ENCODE measurements around the gene PLXNA2. TPM values are rescaled to one million over a fixed set of nuclear protein-coding genes. Genes with fewer than 3 reads are reported as not detected.

Gene PLXNA2
- total and polyA plus RNA-seq, 7 donors, result 4.4 to 33.6 (median 20.8) TPM

- Histone ChIP-seq H3K4me1 (peaks cover 13% of the 10 kb centered on the region), H3K9me3 (no peaks in the 10 kb centered on the region), H3K27me3 (ENCODE audit: insufficient read depth in 3 of 3, low read length in 2 of 3) (no peaks in the 10 kb centered on the region), H3K27ac (no peak overlapping the region), H3K36me3 (ENCODE audit: insufficient read depth in 1 of 2, low read depth in 1 of 2) (peaks cover 0 to 34% of the 10 kb centered on the region in 2 donors), H3K4me3 (no peak overlapping the region)
- WGBS, 3 donors, result 64 to 81% (median 70%) methylated on average over 6 of the region's 6 CpGs
- intact Hi-C loops (cut with DNase I), result loop anchor here (1.0 to 5.0 kb wide), 3 partner anchors 68 to 222 kb away; partner anchors contain the start of gene PLXNA2 (in 1 of the 2)
- ATAC-seq (no peak), DNase-seq (no peak)
- TF ChIP-seq, protein P1, sequence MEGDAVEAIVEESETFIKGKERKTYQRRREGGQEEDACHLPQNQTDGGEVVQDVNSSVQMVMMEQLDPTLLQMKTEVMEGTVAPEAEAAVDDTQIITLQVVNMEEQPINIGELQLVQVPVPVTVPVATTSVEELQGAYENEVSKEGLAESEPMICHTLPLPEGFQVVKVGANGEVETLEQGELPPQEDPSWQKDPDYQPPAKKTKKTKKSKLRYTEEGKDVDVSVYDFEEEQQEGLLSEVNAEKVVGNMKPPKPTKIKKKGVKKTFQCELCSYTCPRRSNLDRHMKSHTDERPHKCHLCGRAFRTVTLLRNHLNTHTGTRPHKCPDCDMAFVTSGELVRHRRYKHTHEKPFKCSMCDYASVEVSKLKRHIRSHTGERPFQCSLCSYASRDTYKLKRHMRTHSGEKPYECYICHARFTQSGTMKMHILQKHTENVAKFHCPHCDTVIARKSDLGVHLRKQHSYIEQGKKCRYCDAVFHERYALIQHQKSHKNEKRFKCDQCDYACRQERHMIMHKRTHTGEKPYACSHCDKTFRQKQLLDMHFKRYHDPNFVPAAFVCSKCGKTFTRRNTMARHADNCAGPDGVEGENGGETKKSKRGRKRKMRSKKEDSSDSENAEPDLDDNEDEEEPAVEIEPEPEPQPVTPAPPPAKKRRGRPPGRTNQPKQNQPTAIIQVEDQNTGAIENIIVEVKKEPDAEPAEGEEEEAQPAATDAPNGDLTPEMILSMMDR (IDR thresholded peaks at IDR 0.05), result no peak
Observed at GRCh38 chr1:208024406-208024805, 219.8 kb downstream of the PLXNA2 start.

DNA sequence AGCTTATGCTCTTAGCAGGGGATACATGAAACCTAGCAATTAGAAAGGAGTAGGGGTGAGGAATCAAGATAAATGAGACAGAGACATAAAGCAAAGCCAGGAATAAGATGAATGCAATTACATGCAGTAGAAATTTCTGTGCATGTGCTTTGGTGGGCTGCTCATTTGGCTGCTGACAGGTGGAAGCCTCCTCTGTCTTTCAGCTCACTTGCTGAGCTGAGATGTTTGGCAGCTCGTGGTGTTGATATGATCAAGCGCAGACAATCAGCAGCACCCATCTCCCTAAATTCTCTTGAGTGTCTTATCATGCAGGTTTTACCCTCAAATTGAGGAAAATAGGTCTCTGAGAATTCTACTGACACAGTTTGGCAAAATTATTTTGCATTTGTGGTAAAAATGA, 224.9 kb downstream of the PLXNA2 start:
- 78 to 85% (median 84%) methylated on average over 2 of the region's 2 CpGs for WGBS, 3 donors
- intact Hi-C loops (cut with DNase I), result no loop called here
- no peaks in the 10 kb centered on the region for H3K27me3 ChIP-seq (ENCODE audit: insufficient read depth in 3 of 3, low read length in 2 of 3)

GRCh38 chr1:208015255-208015654, 228.9 kb downstream of the PLXNA2 start:
- H3K9me3 ChIP-seq, result no peaks in the 10 kb centered on the region
- no peaks in the 10 kb centered on the region for H3K27me3 ChIP-seq (ENCODE audit: insufficient read depth in 3 of 3, low read length in 2 of 3)
- intact Hi-C loops (cut with DNase I), result no loop called here
- H3K4me3 ChIP-seq, result no peak overlapping the region
- no peak for DNase-seq
- TF ChIP-seq, protein P1 (IDR thresholded peaks at IDR 0.05), result no peak
- peak; percentile 78 to 87 (median 79) for ATAC-seq
- no peaks in the 10 kb centered on the region for H3K4me1 ChIP-seq
- H3K36me3 ChIP-seq (ENCODE audit: insufficient read depth in 1 of 2, low read depth in 1 of 2), result no peaks in the 10 kb centered on the region
- H3K27ac ChIP-seq, result no peak overlapping the region
- 48 to 74% (median 53%) methylated on average over 6 of the region's 6 CpGs for WGBS, 3 donors

More for the DNA sequence above, 224.9 kb downstream of the PLXNA2 start:
- TF ChIP-seq, protein P1 (IDR thresholded peaks at IDR 0.05), result no peak
- DNase-seq, result no peak
- Histone ChIP-seq H3K9me3 (no peaks in the 10 kb centered on the region), H3K4me3 (no peak overlapping the region), H3K36me3 (ENCODE audit: insufficient read depth in 1 of 2, low read depth in 1 of 2) (no peaks in the 10 kb centered on the region), H3K27ac (no peak overlapping the region), H3K4me1 (no peaks in the 10 kb centered on the region)
- no peak for ATAC-seq

DNA sequence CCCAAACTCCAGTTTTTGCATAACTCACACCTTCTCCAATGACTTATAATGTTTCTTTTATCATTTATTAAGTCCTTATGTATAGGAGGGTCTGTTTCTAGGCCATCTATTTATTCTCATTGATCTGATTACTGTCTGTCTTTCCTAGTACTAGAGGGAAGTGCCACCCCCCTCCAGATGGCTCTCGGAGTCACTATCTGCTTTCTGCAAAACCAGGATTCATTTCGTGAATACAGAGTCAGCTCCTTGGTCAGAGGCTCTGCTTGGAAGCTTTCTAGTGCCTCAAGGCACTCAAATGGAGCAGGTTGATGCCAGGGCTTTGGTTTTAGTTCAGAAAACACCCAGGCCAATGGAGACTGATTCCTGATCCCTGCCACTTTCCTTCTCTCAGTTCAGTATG, 231.0 kb downstream of the PLXNA2 start:
- Histone ChIP-seq H3K4me1 (no peaks in the 10 kb centered on the region), H3K9me3 (no peaks in the 10 kb centered on the region), H3K27ac (no peak overlapping the region), H3K36me3 (ENCODE audit: insufficient read depth in 1 of 2, low read depth in 1 of 2) (no peaks in the 10 kb centered on the region), H3K27me3 (ENCODE audit: insufficient read depth in 3 of 3, low read length in 2 of 3) (no peaks in the 10 kb centered on the region), H3K4me3 (no peak overlapping the region)
- no peak for ATAC-seq
- intact Hi-C loops (cut with DNase I), result no loop called here
- TF ChIP-seq, protein P1 (IDR thresholded peaks at IDR 0.05), result no peak
- no peak for DNase-seq
- WGBS, 3 donors, result 77 to 86% (median 80%) methylated on average over 2 of the region's 2 CpGs

- intact Hi-C loops (cut with DNase I), result no loop called here
- Histone ChIP-seq H3K9me3 (no peaks in the 10 kb centered on the region), H3K4me3 (no peak overlapping the region), H3K27me3 (ENCODE audit: insufficient read depth in 3 of 3, low read length in 2 of 3) (no peaks in the 10 kb centered on the region), H3K36me3 (ENCODE audit: insufficient read depth in 1 of 2, low read depth in 1 of 2) (no peaks in the 10 kb centered on the region), H3K27ac (no peak overlapping the region), H3K4me1 (no peaks in the 10 kb centered on the region)
- TF ChIP-seq, protein P1 (IDR thresholded peaks at IDR 0.05), result no peak
- WGBS, 3 donors, result 47 to 49% (median 49%) methylated on average over 2 of the region's 2 CpGs
- ATAC-seq (no peak), DNase-seq (no peak)
Observed at GRCh38 chr1:208012721-208013120, 231.5 kb downstream of the PLXNA2 start.

Data from psoas muscle (tissue), 8 donors.